Left colon (tissue), 2 donors: Measurements from ENCODE around the gene PPP2R2B. TPM values are rescaled to one million over a fixed set of nuclear protein-coding genes. Genes with fewer than 3 reads are reported as not detected.
"Not testable (repeated sequence)": the region's sequence is repeated elsewhere in the genome, so short reads cannot be mapped to it uniquely, and the experiment has no call there.

Source experiments
- ATAC-seq: fragments of 200-7000 bp; cut with Tn5 transposase; one replicate; pipeline ENCODE4 v1.9.1; 2020; ENCODE audit warnings: mild to moderate bottlenecking, moderate library complexity
- DNase-seq, 2 donors: peaks; one replicate each; pipeline ENCODE4 v3.0.0-alpha.2; 2020
- intact Hi-C, 2 donors: fragments of 100-400 bp; cut with DNase I in 1 of 2; cut with micrococcal nuclease in 1 of 2; formaldehyde crosslinking; loops; one replicate each; pipeline versions ENCODE4 v1.11.2 to v1.14.0; 2022; cut with DNase I, micrococcal nuclease
- total RNA-seq, 2 donors: library from RNA; stranded (reverse); fragmentation: NEBNext Ultra II Directional; extraction: Animal tissue kit (Norgen Biotek cat#: 25700); gene quantifications; one replicate each; pipeline ENCODE4 v1.2.1, GENCODE V29; 2021
- donor health status: DM: no; HTN: no; CAD: no.
- donor health status: DM: yes; HTN: yes; CAD: no.

Gene PPP2R2B
- total RNA-seq, 2 donors from 2014 or later: 1.1 to 1.7 TPM

DNA sequence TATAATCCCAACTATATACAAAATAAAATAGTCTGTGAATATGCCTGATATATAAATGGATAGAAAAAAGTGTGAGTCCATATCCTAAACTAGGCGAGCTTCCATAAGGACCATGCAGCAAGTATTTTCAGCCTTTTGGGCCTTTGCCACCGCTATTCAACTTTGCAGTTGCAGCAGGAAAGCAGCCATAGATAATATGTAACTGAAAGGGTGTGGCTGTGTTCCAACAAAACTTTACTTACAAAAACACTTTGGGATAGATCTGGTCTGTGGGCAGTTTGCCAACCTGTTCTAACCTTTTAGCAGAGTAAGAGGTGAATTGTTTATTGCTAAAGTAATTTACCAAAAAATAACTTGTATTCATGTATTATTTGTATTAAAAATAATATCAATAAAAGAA, 234.8 kb downstream of the PPP2R2B start:
- intact Hi-C loops: no loop called here
- DNase-seq: peak in 1 of 2 donors; percentile 47
- ATAC-seq: peak; percentile 75

DNA sequence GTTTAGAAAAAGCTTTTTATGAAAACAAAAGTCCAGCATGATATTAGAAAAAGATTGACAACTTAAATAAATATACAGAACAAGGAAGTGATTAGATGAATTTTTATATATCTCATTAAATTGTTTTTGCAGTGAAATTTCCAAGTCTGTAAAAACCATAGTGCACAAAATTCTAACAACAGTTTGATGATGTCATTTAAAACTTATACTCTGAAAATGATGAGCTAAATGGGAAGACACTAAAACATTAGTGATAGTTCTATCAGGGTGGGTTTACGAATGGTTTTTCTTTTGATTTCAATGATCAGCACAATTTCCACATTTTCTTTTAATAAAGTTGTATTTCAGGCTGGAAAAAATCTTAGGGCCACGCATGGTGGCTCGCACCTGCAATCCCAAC, 236.1 kb downstream of the PPP2R2B start:
- intact Hi-C loops: no loop called here
- DNase-seq: no peak
- ATAC-seq: no peak

DNA sequence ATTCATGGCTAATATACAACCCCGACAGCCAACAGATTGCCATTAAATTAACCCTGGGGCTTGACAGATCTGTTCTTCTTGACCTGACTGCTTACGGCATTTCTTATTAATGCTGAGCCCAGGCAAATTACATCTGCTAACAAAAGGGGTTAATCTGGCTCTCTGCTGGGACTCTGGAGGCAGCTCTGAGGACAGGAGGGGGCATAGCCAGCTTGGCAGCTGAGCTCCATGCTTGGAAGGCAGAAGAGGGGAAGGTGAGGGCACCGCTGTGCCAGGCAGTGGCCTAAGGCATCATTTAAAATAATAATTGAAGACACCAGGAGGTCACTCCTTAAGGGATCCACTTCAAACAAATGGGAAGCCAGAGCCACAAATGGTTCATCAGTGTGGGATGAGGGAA, 236.6 kb downstream of the PPP2R2B start:
- intact Hi-C loops: no loop called here
- no peak for ATAC-seq
- DNase-seq: no peak

DNA sequence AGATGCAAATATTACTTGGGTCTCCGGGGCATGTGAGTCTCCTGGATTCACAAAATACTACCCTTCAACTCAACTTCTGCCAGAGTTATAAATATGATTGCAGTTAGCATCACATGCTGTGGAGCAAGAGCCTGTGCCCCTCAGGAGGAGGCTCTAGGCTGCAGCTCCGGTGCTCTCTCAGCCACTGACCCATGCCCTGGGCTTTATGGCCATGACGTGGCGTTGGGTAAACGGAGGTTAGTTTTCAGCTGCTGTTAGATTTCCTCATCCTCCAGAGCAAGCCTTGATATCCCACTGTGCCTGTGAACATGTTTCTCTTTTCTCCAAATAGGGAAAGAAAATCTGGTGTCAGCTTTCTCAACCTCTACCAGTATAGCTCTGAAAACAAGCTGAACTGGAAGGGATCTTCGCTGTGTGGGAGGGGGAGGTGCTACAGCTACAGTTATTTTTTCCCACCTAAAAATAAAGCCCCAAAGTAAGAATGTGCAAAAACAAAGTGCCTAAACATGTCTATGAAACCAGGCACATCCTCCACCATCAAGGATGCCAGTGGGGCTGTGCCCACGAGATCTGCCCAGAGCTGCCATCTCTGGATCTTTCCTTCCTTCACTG, 238.2 kb downstream of the PPP2R2B start:
- DNase-seq (peak in 1 of 2 donors; percentile 30), ATAC-seq (peak; percentile 79)
- intact Hi-C loops: no loop called here

DNA sequence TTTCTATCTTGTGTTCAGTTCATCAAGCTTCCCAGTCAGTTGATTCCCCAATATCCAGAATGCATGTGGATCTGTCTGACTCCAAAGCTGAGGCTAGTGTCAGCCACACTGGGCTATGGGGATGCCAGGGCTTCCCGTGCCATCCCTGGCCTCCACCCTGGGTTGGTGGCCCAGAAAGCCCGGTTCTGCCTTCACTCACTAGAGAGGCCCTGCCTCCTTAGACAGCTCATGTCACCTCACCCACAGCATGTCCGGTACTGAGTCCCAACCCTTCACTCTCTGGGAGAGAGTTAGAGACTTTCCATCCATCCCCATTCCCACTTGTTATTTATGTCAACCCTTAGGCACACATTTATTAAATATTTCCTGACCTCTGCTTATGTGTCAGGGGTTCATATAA, 243.1 kb downstream of the PPP2R2B start:
- ATAC-seq (no peak), DNase-seq (no peak)
- intact Hi-C loops: no loop called here

DNA sequence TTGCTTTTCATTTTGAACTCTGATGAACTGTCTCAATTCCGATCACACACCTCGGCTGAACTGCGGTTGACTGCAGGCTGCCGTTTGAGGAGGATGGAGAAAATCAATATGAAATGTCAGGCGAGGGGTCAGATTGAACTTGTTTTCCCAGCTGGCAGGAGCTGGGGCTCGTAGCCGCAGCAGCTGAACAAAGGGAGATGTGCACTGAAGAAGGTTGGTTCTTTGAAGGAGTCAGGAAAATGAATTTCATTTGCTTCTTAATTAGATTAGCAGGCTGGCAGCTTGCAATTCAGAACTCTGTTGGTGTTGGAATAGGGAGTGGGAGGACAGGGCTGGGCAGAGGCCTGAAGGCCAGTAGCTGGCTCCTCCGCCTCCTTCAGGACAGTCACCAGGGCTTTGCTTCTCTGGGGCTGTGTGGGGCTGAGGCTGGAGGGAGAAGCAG, 245.2 kb downstream of the PPP2R2B start:
- intact Hi-C loops: no loop called here
- ATAC-seq (no peak), DNase-seq (no peak)

DNA sequence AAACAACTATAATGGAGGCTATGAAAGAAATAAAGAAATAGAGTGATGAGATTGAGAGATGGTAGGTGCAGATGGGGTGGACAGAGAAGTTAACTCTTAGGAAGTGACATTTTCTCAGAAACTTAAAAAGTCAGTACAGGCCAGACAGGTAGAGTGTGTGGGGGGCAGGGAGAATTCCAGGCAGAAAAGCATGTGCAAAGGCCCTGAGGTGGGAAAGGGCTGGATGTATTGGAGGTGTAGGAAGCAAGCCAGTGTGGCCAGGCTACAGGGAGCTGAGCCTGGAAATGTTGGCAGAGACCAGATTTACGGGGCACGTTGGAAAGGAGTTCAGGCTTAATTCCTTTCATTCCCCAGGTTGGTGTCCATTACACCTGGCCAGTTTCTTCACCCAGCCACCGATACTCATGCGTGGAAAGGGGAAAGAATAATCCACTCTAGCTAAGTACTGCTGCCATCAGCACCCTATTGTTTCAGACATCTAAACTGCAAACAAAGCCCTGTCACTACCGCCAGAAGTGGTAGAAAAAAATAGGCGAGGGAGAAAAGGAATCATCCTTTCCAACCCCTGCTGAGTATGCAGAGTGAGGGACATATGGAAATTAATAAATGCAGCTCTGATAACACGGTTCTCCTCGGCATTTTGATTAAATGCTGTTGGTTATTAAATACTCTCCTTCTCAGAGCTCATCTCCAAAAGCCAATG, 245.8 kb downstream of the PPP2R2B start:
- ATAC-seq: no peak

DNA sequence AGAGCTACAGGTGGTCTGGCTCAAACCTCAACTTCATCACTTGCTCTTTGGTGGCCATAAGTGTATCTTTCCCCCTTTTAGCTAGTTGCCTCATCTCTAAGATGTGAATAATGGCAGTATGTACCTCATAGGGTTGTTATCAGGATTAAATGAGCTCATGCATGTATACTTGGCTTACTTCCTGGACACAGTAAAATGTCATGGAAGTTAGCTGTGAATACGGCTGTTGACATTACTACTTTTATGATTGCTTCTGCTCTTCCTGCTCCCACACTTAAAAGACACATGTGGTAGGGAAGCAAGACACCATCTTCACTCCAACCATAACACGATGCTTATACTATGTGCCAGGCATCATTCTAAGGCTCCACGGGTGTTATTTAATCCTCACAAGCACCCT, 248.1 kb downstream of the PPP2R2B start:
- ATAC-seq (peak; percentile 100), DNase-seq (no peak)

More for the DNA sequence above, 245.8 kb downstream of the PPP2R2B start:
- intact Hi-C loops: no loop called here
- no peak for DNase-seq

DNA sequence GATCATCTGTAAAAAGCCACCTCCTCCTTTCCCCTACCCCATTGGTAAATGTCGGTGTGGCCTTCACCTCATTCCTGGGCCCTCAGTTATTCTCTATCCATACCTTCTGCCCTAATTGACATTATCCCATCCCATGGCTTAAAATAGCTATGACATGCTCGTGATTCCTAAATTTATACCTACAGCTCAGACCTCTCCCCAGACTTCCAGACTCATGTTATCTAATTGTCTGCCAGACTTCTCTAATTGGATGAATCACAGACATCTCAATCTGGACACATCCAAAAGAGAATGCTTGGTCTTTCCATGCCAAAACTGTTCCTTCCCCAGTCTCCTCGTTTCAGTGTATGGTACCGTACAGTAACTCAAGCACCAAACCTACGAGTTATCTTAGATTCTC, 249.6 kb downstream of the PPP2R2B start:
- ATAC-seq: no peak
- intact Hi-C loops: no loop called here

More for the DNA sequence above, 248.1 kb downstream of the PPP2R2B start:
- intact Hi-C loops: no loop called here

DNA sequence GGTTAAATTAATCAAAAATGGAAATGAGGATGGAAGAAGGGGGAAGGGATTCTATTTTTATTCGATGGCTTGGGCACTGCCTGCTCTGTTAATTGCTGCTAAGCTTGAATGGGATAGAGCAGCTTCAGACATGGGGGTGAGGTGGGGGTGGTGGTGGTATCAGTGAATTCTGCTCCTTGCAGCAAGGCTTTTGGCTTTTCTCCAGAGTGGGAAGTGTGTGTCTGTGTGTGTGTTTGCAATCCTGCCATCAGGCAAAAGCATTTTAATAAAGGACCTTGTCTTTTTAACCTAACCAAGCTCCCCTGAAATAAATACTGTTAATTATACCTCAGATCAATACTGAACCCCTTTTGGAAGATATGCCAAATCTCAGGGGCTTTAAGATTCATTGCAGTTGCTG, 251.6 kb downstream of the PPP2R2B start:
- no peak for ATAC-seq
- intact Hi-C loops: no loop called here
- DNase-seq: no peak

More for the DNA sequence above, 249.6 kb downstream of the PPP2R2B start:
- no peak for DNase-seq

DNA sequence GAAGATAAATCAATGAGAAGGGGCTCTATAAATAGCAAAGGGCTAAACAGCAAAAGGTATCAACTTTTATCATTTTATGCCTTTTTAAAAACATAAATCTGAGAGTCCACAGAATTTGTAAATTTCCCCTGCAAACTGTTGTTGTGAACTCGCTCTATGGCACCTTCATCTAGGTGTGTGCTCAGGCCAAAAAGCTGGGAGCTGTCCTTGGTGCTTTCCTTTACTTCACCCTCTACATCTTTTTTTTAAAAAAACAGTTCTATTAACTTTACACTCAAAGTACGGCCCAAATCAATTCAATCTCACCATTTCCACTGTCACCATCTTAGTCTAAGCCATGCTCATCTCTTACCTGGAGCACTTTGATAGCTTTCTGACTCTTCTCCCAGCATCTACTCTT, 254.4 kb downstream of the PPP2R2B start:
- intact Hi-C loops: no loop called here
- no peak for ATAC-seq

DNA sequence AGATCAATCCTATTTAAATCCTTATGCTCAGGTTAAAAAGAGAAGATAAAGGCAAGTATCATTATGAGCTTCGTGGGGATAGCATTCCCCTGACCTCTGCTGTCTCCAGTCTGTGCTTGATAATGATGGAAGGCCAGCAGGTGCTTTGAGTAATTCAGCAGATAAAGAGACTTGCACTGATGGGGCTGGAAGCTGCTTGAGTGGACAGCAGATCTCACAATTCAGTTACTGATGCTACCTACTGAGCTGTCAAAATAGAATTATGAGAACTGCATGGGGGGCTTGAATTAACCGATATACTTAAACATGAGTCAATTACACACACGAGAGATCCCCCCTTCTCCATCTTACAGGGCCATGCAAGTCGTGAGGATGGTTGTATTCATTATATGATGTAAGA, 254.9 kb downstream of the PPP2R2B start:
- no peak for DNase-seq
- intact Hi-C loops: no loop called here
- ATAC-seq: no peak

More for the DNA sequence above, 254.4 kb downstream of the PPP2R2B start:
- no peak for DNase-seq

DNA sequence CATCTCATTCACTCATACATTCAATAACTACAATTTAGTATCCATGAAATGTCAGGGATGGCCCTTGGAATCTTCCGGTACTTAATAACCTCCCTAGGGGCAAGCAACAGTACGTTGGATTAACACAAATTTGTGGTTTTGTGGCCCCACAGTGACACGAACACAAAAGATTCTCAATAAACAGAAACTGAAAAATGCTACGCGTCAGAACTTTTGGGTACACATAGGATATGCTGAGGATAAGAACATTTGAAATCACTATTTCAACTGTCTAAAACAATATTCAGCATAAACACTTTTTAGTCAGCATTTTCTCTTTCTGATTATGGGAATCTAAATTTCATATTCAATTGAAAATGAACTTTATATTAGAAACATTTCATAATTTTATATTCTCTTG, 255.5 kb downstream of the PPP2R2B start:
- intact Hi-C loops: no loop called here
- DNase-seq (no peak), ATAC-seq (no peak)

DNA sequence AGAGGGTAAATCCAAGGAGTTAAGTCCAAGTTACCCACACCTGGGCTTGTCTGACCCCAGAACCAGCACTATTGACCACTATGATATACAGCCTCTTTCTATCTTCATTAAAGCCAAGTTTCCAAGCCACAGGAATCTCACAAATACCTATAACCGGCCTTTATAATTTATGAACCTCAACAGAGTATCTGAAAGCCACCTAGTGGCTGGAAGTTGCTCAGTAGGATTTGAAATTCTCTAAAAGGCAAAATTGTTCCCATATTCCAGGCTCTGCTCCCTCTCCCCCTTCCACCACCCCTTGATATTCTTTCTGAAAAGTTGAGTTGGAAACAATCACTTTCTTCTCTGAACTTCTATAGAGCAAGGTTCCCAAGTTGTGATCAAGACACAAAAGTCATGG, 256.2 kb downstream of the PPP2R2B start:
- DNase-seq: no peak

DNA sequence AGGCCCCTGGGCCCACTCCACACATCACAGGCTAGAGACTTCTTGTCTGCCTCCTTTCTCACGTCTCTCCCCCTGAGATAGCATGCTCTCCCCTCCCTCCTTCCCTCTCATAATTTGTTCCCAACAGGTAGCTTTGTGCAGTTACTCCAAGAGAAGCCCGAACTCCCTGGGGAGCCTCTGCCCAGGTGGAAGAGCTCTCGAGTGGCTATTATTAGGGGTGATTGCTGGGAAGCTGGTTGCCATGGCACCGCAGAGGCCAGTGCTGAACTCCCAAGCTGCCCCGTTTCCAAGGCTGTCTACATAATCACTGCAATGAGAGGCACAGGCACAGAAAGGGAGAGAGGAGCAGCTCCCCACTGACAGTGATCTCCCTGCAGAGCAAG, 257.9 kb downstream of the PPP2R2B start:
- DNase-seq (no peak), ATAC-seq (no peak)
- intact Hi-C loops: no loop called here

More for the DNA sequence above, 256.2 kb downstream of the PPP2R2B start:
- ATAC-seq: no peak
- intact Hi-C loops: no loop called here

DNA sequence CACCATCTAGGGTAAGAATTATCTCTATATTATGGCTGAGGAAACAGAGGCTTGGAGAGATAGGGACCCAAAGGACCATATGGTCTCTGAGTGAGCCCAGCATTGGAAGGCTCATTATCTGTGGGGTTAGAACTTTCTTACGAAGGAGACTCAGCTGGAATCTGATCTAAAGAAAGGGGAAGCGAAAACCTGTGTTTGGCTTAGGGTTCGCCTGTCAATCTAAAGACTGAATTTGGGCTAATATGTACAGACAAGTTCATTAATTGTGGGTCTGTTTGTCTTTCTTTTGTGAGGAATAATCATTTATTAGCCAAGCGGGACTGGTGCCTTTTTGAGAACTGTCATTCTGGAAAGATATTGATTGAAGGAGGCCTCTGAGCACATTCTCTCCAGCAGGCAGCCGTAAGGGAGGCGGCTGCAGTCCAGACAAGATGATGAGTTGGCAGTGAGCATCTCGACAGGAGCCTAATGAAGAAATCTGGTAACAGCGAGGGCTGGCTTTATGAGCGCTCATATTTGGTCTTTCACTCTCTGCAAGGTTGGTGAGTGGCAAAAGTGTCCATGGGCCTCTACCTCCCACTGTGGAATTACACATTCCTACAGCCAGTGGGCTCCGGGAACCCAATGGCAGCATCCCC, 258.4 kb downstream of the PPP2R2B start:
- intact Hi-C loops: no loop called here
- DNase-seq (no peak), ATAC-seq (no peak)

DNA sequence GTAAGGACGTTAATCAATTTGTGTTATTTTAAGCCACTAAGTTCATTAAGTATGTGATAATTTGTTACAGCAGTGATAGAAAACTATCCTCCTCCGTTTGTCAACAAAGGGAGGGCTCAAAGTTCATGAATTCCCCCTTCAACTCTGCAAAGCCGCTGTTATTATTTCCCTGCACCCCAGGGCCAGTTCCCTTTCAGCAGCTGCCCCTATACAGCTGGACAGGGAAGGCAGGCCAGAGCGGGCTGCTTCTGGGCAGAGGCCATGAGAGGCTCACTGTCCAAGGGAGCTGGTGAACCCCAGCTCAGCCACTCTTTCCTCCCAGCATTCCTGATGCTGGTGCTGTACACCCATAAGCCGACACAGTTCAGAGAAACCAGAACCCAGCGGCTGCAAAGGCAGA, 260.1 kb downstream of the PPP2R2B start:
- ATAC-seq: no peak
- intact Hi-C loops: no loop called here
- no peak for DNase-seq

DNA sequence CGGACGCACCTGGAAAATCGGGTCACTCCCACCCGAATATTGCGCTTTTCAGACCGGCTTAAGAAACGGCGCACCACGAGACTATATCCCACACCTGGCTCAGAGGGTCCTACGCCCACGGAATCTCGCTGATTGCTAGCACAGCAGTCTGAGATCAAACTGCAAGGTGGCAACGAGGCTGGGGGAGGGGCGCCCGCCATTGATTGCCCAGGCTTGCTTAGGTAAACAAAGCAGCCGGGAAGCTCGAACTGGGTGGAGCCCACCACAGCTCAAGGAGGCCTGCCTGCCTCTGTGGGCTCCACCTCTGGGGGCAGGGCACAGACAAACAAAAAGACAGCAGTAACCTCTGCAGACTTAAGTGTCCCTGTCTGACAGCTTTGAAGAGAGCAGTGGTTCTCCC, 268.8 kb downstream of the PPP2R2B start:
- peak in 1 of 2 donors; percentile 66 for DNase-seq
- ATAC-seq, intact Hi-C loops: not testable (repeated sequence)

DNA sequence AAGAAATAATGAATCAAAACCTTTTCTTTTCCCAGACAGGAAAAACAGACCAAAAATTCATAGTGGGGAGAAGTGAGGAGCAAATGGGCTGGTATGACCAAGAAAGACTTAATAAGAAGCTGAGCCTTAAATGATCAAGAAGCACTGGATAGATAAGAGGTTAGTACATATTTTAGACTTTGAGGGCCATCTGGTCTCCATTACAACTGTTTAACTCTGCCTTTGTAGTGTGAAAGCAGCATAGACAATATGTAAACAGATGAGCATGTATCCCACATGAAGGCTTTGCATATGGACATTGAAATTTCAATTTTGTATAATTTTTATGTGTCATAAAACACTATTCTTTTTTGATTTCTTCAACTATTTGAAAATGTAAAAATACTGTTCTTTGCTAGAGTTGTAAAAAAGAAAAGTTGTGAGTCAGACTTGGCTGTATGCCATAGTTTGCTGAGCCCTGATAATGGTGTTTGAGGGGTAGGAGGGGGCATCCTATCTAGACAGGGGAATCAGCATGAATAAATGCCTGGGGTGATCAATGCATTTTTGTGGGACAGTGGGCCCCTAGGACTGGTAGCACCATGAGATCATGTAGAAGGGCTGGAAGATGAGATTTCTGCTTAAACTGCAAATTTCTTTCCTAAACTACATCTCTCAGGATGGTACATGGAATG, 270.8 kb downstream of the PPP2R2B start:
- ATAC-seq: no peak
- intact Hi-C loops: no loop called here
- no peak for DNase-seq

DNA sequence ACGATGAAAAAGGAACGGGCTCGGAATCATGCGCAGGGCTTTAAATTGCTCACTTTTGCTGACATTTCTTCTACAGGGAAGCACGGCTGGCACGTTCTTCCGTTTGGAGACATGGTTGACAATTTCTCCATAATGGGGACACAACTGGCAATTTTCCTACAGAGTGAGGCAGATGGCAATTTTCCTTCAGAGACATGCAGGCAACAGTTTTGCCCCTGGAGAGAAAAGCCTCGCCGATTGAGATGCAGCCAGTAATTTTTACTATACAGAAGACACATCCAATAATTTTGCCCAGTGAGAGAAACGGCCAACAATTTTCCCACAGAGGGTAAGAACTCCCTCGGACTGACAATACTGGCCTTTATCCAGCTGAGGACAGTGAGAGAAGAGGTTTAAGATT, 271.7 kb downstream of the PPP2R2B start:
- DNase-seq (no peak), ATAC-seq (no peak)
- intact Hi-C loops: no loop called here
